ENCODE results near the gene MORF4L1.

DNA sequence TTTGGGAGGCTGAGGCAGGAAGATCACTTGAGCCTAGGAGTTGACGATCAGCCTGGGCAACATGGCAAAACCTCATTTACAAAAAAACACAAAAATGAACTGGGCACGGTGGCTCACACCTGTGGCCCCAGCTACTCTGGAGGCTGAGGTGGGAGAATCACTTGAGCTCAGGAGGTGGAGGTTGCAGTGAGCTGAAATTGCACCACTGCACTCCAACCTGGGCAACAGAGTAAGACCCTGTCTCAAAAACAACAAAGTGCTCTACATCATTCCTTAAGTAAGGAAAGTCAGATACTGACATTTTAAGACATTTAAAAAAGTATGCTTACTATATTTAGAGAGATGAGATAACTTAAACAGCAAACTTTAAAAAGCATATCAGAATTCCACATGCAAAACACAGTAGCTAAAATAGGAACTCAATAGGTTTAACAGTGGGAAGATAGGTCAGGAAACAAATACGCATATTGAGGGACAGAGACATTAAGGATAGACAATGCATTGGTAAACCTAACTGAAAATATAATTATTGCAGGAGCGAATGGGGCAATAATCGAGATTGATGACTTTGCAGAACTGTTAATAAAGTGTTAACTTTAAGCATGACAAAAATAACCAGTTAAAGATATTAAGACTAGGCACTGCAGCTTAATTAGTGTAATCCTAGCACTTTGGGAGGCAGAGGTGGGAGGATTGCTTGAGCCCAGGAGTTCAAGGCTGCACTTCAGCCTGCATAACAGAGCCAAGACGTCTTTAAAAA, 32.1 kb downstream of the MORF4L1 start:
- TF ChIP-seq, protein P1, sequence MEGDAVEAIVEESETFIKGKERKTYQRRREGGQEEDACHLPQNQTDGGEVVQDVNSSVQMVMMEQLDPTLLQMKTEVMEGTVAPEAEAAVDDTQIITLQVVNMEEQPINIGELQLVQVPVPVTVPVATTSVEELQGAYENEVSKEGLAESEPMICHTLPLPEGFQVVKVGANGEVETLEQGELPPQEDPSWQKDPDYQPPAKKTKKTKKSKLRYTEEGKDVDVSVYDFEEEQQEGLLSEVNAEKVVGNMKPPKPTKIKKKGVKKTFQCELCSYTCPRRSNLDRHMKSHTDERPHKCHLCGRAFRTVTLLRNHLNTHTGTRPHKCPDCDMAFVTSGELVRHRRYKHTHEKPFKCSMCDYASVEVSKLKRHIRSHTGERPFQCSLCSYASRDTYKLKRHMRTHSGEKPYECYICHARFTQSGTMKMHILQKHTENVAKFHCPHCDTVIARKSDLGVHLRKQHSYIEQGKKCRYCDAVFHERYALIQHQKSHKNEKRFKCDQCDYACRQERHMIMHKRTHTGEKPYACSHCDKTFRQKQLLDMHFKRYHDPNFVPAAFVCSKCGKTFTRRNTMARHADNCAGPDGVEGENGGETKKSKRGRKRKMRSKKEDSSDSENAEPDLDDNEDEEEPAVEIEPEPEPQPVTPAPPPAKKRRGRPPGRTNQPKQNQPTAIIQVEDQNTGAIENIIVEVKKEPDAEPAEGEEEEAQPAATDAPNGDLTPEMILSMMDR (conservative IDR thresholded peaks at IDR 0.05 in 1 of 2, IDR thresholded peaks at IDR 0.05 in 1 of 2; ENCODE audit: extremely low read depth in 1 of 2, insufficient read depth in 1 of 2, low read depth in 1 of 2, low read length in 2 of 2): no peak
- TF ChIP-seq EZH2 (IDR thresholded peaks at IDR 0.05; ENCODE audit: borderline replicate concordance, low read length): no peak

Data from mammary epithelial cell (primary cell).